KMS-11 (cell line): ENCODE results near the gene CA11.

Source experiments
- H2AFZ ChIP-seq: fragments of 200-600 bp; sonication (generic); 2 replicates; pipeline ENCODE4 v1.6.1; 2016; ENCODE audit warnings: antibody characterized with exemption, mixed run types, low read depth
- H3K27ac ChIP-seq: fragments of 200-600 bp; sonication (generic); 2 replicates; pipeline ENCODE4 v1.6.1; 2016; ENCODE audit warnings: mild to moderate bottlenecking, mixed run types
- H3K27me3 ChIP-seq: fragments of 200-600 bp; sonication (generic); 2 replicates; pipeline ENCODE4 v1.6.1; 2017; ENCODE audit warnings: mild to moderate bottlenecking, low read depth, mixed run types, moderate library complexity; ENCODE audit not compliant: insufficient read depth
- H3K36me3 ChIP-seq: fragments of 200-600 bp; sonication (generic); 2 replicates; pipeline ENCODE4 v1.6.1; 2017; ENCODE audit warnings: mild to moderate bottlenecking, mixed run types; ENCODE audit not compliant: insufficient read depth
- H3K4me1 ChIP-seq: fragments of 200-600 bp; sonication (generic); 2 replicates; pipeline ENCODE4 v1.6.1; 2016; ENCODE audit warnings: mild to moderate bottlenecking, low read depth, mixed run types; ENCODE audit not compliant: poor library complexity, severe bottlenecking
- H3K4me2 ChIP-seq: fragments of 200-600 bp; sonication (generic); 2 replicates; pipeline ENCODE4 v1.7.0; 2016; ENCODE audit warnings: mild to moderate bottlenecking, mixed run types
- H3K4me3 ChIP-seq: fragments of 200-600 bp; sonication (generic); IDR thresholded peaks from 2 replicates; pipeline ENCODE4 v1.6.1; 2017; ENCODE audit warnings: low read depth, low read length, mixed read lengths; ENCODE audit not compliant: insufficient read depth
- H3K79me2 ChIP-seq: fragments of 200-600 bp; sonication (generic); 2 replicates; pipeline ENCODE4 v1.6.1; 2016; ENCODE audit warnings: low read depth, mixed run types; ENCODE audit not compliant: insufficient read depth
- H3K9ac ChIP-seq: fragments of 200-600 bp; sonication (generic); 2 replicates; pipeline ENCODE4 v1.6.1; 2016; ENCODE audit warnings: mild to moderate bottlenecking, mixed run types
- H4K20me1 ChIP-seq: fragments of 200-600 bp; sonication (generic); 2 replicates; pipeline ENCODE4 v1.6.1; 2016; ENCODE audit warnings: mild to moderate bottlenecking, mixed run types; ENCODE audit not compliant: insufficient read depth
- CTCF ChIP-seq: fragments of 200-600 bp; sonication (generic); conservative IDR thresholded peaks from 2 replicates; pipeline ENCODE4 v1.6.1; 2017; ENCODE audit warnings: low read depth, mild to moderate bottlenecking, antibody characterized with exemption, low read length, moderate library complexity, mixed read lengths

Gene CA11

GRCh38 chr19:48671446-48671995 lies 25.5 kb upstream of the CA11 start:
- no peak overlapping the region for H3K4me2 ChIP-seq
- H3K36me3 ChIP-seq: no peaks in the 10 kb centered on the region
- peaks cover 5% of the 10 kb centered on the region for H3K4me1 ChIP-seq
- no peak overlapping the region for H3K9ac ChIP-seq
- H3K79me2 ChIP-seq: no peaks in the 10 kb centered on the region
- no peak overlapping the region for H3K4me3 ChIP-seq
- H4K20me1 ChIP-seq: no peaks in the 10 kb centered on the region
- TF ChIP-seq CTCF: no peak
- H2AFZ ChIP-seq: no peak overlapping the region
- H3K27me3 ChIP-seq: peaks cover 5% of the 10 kb centered on the region; the same call in 1 of the 2 replicates
- H3K27ac ChIP-seq: no peak overlapping the region

- Histone ChIP-seq H3K9ac (no peak overlapping the region), H3K27ac (no peak overlapping the region), H2AFZ (no peak overlapping the region), H3K4me2 (no peak overlapping the region), H3K4me1 (peaks cover 5% of the 10 kb centered on the region), H3K27me3 (peaks cover under 1% of the 10 kb centered on the region; the same call in 1 of the 2 replicates), H3K4me3 (no peak overlapping the region), H3K36me3 (no peaks in the 10 kb centered on the region), H3K79me2 (no peaks in the 10 kb centered on the region), H4K20me1 (no peaks in the 10 kb centered on the region)
- no peak for TF ChIP-seq CTCF
Observed at GRCh38 chr19:48670699-48671445, 24.9 kb upstream of the CA11 start.

- Histone ChIP-seq H2AFZ (no peak overlapping the region), H3K4me3 (no peak overlapping the region), H3K4me2 (no peak overlapping the region), H3K4me1 (peaks cover 2% of the 10 kb centered on the region), H3K27me3 (no peaks in the 10 kb centered on the region; the same call in 1 of the 2 replicates), H4K20me1 (no peaks in the 10 kb centered on the region), H3K36me3 (no peaks in the 10 kb centered on the region), H3K79me2 (no peaks in the 10 kb centered on the region), H3K27ac (no peak overlapping the region), H3K9ac (no peak overlapping the region)
- no peak for TF ChIP-seq CTCF
Observed at GRCh38 chr19:48669903-48670668, 24.1 kb upstream of the CA11 start.

GRCh38 chr19:48668761-48669160 lies 22.8 kb upstream of the CA11 start:
- no peaks in the 10 kb centered on the region for H3K79me2 ChIP-seq
- H3K4me3 ChIP-seq: no peak overlapping the region
- H3K27ac ChIP-seq: no peak overlapping the region
- H3K36me3 ChIP-seq: no peaks in the 10 kb centered on the region
- H3K4me1 ChIP-seq: no peaks in the 10 kb centered on the region
- no peak for TF ChIP-seq CTCF
- H4K20me1 ChIP-seq: no peaks in the 10 kb centered on the region
- no peak overlapping the region for H3K4me2 ChIP-seq
- no peaks in the 10 kb centered on the region; the same call in 1 of the 2 replicates for H3K27me3 ChIP-seq
- H3K9ac ChIP-seq: no peak overlapping the region
- H2AFZ ChIP-seq: no peak overlapping the region
